ENCODE measurements around the gene POLR2L. TPM values are rescaled to one million over a fixed set of nuclear protein-coding genes. Genes with fewer than 3 reads are reported as not detected.

POLR2L gene
- total and polyA plus RNA-seq, 2 of the 13 experiments (the other 11 are each of a cell fraction or from before 2014, with no cell fraction given): 104 to 114 TPM

DNA sequence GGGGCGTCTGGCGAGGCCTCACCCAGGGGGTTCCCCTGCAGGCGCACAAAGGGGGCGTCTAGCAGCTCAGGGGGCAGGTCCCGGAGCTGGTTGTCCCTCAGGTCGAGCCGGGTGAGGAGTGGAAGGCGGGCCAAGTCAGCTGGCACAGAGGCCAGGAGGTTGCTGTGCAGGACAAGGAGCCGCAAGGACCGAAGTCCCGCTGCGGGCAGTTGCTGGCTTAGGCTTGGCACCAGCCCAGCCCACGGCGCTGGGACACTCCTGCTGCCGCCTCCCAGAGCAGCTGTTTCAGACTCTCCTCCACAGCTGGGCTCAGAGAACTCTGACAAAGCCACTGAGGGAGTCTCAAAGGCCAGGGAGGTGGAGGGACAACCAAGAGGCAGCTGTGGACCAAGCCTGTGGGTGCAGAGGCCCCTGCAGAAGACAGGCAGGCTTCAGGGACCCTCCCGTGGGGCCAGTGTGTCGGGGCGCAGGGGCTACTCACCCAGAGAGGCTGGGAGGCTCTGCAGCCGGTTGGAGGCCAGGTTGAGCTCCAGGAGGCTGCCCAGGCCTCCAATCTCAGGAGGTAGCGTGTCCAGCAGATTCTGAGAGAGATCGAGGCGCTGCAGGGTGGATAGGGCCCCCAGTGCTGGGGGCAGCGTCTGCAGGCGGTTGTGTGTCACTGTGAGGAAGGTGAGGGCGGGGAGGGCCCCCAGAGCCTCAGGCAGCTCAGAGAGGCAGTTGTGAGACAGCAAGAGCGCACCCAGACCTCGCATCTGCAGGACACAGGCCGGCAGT is 39.4 kb downstream of the POLR2L start:
- ChIA-PET POLR2A (interaction anchor here (4.6 kb wide), 1 partner anchor 17 kb away, joined by 56 read pairs; the partner anchor contains the start of gene PNPLA2), CTCF (ENCODE audit: low intra/inter-chr PET ratio, low total read pairs) (no interaction called here)
- Histone ChIP-seq H4K20me1 (ENCODE audit: insufficient read depth, low read length) (no peaks in the 10 kb centered on the region), H3K27me3 (ENCODE audit: control insufficient read depth in 1 of 2, insufficient read depth in 2 of 2, low read length in 2 of 2) (no peaks in the 10 kb centered on the region), H3K9ac (ENCODE audit: insufficient read depth, low read depth, low read length) (peak overlapping the region; percentile 79; the same call in 1 of the 2 replicates), H3K36me3 (replicated peaks in 1 of 2; ENCODE audit: control insufficient read depth in 1 of 2, insufficient read depth in 2 of 2, low read length in 2 of 2) (peaks cover 7 to 8% of the 10 kb centered on the region in 2 experiments; a peak in 3 of 5 replicates), H3K9me3 (ENCODE audit: low read length) (no peaks in the 10 kb centered on the region), H2AFZ (ENCODE audit: low read length) (no peak overlapping the region), H3K27ac (ENCODE audit: extremely low read length, insufficient read depth, low read length) (no peak overlapping the region), H3K4me1 (ENCODE audit: insufficient read depth, low read length) (peaks cover 30% of the 10 kb centered on the region), H3K79me2 (ENCODE audit: insufficient read depth, low read length) (peaks cover 18% of the 10 kb centered on the region), H3K4me3 (replicated peaks in 1 of 3; ENCODE audit: insufficient read depth in 1 of 3, low read depth in 2 of 3, low read length in 3 of 3) (peak overlapping the region in 1 of 3 experiments; percentile 80; a peak in 1 of 6 replicates), H3K4me2 (ENCODE audit: low read depth, low read length) (peak overlapping the region; percentile 94)
- in situ Hi-C loops (cut with HindIII; ENCODE audit: extremely low pct_ligation_motif_present, low pct_unique_long_range_greater_than_20kb): no loop called here
- BruUV-seq (replicated peaks): no TSS peak
- TF ChIP-seq ZNF484 (CRISPR knock-in tag; IDR thresholded peaks at IDR 0.05; ENCODE audit: borderline replicate concordance, low read depth) (no peak), ISX (CRISPR knock-in tag; conservative IDR thresholded peaks at IDR 0.05) (no peak), ZFY (CRISPR knock-in tag; IDR thresholded peaks at IDR 0.05) (no peak), RAD51 (IDR thresholded peaks at IDR 0.05; ENCODE audit: borderline replicate concordance) (no peak), SP4 (CRISPR knock-in tag; IDR thresholded peaks at IDR 0.05) (no peak)
- TF ChIP-seq, protein P1, sequence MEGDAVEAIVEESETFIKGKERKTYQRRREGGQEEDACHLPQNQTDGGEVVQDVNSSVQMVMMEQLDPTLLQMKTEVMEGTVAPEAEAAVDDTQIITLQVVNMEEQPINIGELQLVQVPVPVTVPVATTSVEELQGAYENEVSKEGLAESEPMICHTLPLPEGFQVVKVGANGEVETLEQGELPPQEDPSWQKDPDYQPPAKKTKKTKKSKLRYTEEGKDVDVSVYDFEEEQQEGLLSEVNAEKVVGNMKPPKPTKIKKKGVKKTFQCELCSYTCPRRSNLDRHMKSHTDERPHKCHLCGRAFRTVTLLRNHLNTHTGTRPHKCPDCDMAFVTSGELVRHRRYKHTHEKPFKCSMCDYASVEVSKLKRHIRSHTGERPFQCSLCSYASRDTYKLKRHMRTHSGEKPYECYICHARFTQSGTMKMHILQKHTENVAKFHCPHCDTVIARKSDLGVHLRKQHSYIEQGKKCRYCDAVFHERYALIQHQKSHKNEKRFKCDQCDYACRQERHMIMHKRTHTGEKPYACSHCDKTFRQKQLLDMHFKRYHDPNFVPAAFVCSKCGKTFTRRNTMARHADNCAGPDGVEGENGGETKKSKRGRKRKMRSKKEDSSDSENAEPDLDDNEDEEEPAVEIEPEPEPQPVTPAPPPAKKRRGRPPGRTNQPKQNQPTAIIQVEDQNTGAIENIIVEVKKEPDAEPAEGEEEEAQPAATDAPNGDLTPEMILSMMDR (CRISPR knock-in tag; IDR thresholded peaks at IDR 0.05): no peak
- intact Hi-C loops (cut with micrococcal nuclease; ENCODE audit: unreplicated experiment): no loop called here
- DNase-seq (ENCODE audit: low spot score) (no peak), ATAC-seq (no peak), FAIRE-seq (no peak)
- WGBS (ENCODE audit: low lambda C conversion rate): 97% methylated on average over 15 of the region's 28 CpGs
